ENCODE data around the gene FBXL7.

FBXL7 gene

GRCh38 chr5:15502208-15502607, 2.2 kb downstream of the FBXL7 start:
- DNase-seq: no peak

- no peak for DNase-seq
These were observed 6.2 kb downstream of the FBXL7 start for GRCh38 chr5:15506146-15506545.

- DNase-seq: no peak
These were observed 6.9 kb downstream of the FBXL7 start for GRCh38 chr5:15506897-15507296.

GRCh38 chr5:15510092-15510491, 10.1 kb downstream of the FBXL7 start:
- no peak for DNase-seq

- DNase-seq: no peak
These were observed 10.9 kb downstream of the FBXL7 start for GRCh38 chr5:15510831-15511230.

- DNase-seq: no peak
These were observed 13.5 kb downstream of the FBXL7 start for GRCh38 chr5:15513431-15513830.

GRCh38 chr5:15513911-15514310, 13.9 kb downstream of the FBXL7 start:
- no peak for DNase-seq

GRCh38 chr5:15515229-15515628, 15.2 kb downstream of the FBXL7 start:
- DNase-seq: no peak

- DNase-seq: no peak
These were observed 16.5 kb downstream of the FBXL7 start for GRCh38 chr5:15516486-15516885.

- no peak for DNase-seq
These were observed 18.8 kb downstream of the FBXL7 start for GRCh38 chr5:15518786-15519185.

GRCh38 chr5:15520856-15521255, 20.9 kb downstream of the FBXL7 start:
- DNase-seq: no peak

GRCh38 chr5:15521381-15522186, 21.6 kb downstream of the FBXL7 start:
- no peak for DNase-seq

GRCh38 chr5:15522187-15522520, 22.2 kb downstream of the FBXL7 start:
- DNase-seq: no peak

GRCh38 chr5:15524712-15525111, 24.7 kb downstream of the FBXL7 start:
- no peak for DNase-seq

GRCh38 chr5:15525703-15526275, 25.8 kb downstream of the FBXL7 start:
- no peak for DNase-seq

GRCh38 chr5:15526413-15526812, 26.4 kb downstream of the FBXL7 start:
- no peak for DNase-seq

- DNase-seq: no peak
These were observed 28.5 kb downstream of the FBXL7 start for GRCh38 chr5:15528476-15528875.

- DNase-seq: no peak
These were observed 29.0 kb downstream of the FBXL7 start for GRCh38 chr5:15529013-15529412.

GRCh38 chr5:15529821-15530220, 29.8 kb downstream of the FBXL7 start:
- DNase-seq: no peak

- no peak for DNase-seq
These were observed 33.3 kb downstream of the FBXL7 start for GRCh38 chr5:15533129-15533893.

- no peak for DNase-seq
These were observed 36.0 kb downstream of the FBXL7 start for GRCh38 chr5:15535938-15536337.

GRCh38 chr5:15538516-15538915, 38.5 kb downstream of the FBXL7 start:
- DNase-seq: no peak

GRCh38 chr5:15539951-15540350, 40.0 kb downstream of the FBXL7 start:
- DNase-seq: no peak

GRCh38 chr5:15544039-15544438, 44.1 kb downstream of the FBXL7 start:
- DNase-seq: no peak
